ENCODE measurements around the gene FAM3A.
A peak's percentile ranks its signal among the peaks of the same experiment; 100 is the strongest.

The FAM3A gene

GRCh38 chrX:154478728-154479622, 37.1 kb downstream of the FAM3A start, which contains the start of gene LAGE3:
Gene LAGE3, minus strand, starts transcription at chrX:154479281. Its CDS starts 366 bp downstream, at chrX:154478915.
- peak; percentile 57 for DNase-seq

- no peak for DNase-seq
Observed at GRCh38 chrX:154477891-154478477, 38.0 kb downstream of the FAM3A start.

GRCh38 chrX:154476821-154477220, 39.2 kb downstream of the FAM3A start:
- DNase-seq, result no peak

GRCh38 chrX:154473683-154474082, 42.3 kb downstream of the FAM3A start:
- DNase-seq, result no peak

GRCh38 chrX:154472685-154473632, 43.1 kb downstream of the FAM3A start:
- DNase-seq, result no peak

GRCh38 chrX:154471839-154472684, 44.0 kb downstream of the FAM3A start:
- DNase-seq, result no peak

- DNase-seq, result no peak
Observed at GRCh38 chrX:154470914-154471568, 45.0 kb downstream of the FAM3A start.

- no peak for DNase-seq
Observed at GRCh38 chrX:154470434-154470833, 45.6 kb downstream of the FAM3A start.

GRCh38 chrX:154469880-154470279, 46.2 kb downstream of the FAM3A start:
- DNase-seq, result no peak

- DNase-seq, result no peak
Observed at GRCh38 chrX:154469114-154469513, 46.9 kb downstream of the FAM3A start.

- no peak for DNase-seq
Observed at GRCh38 chrX:154468217-154468616, 47.8 kb downstream of the FAM3A start.

GRCh38 chrX:154467556-154467955, 48.5 kb downstream of the FAM3A start:
- DNase-seq, result no peak

- DNase-seq, result no peak
Observed at GRCh38 chrX:154466907-154467306, 49.1 kb downstream of the FAM3A start.

GRCh38 chrX:154466036-154466435, 50.0 kb downstream of the FAM3A start:
- no peak for DNase-seq

GRCh38 chrX:154465601-154466000, 50.4 kb downstream of the FAM3A start:
- DNase-seq, result no peak

- DNase-seq, result no peak
Observed at GRCh38 chrX:154464806-154465365, 51.1 kb downstream of the FAM3A start.

- DNase-seq, result no peak
Observed at GRCh38 chrX:154463611-154464220, 52.3 kb downstream of the FAM3A start.

GRCh38 chrX:154462396-154462795, 53.6 kb downstream of the FAM3A start:
- no peak for DNase-seq

GRCh38 chrX:154460326-154460725, 55.7 kb downstream of the FAM3A start:
- DNase-seq, result no peak

GRCh38 chrX:154459832-154460231, 56.2 kb downstream of the FAM3A start:
- DNase-seq, result no peak
